HepG2 (cell line): ENCODE results near the gene IL6ST. TPM values are rescaled to one million over a fixed set of nuclear protein-coding genes. Genes with fewer than 3 reads are reported as not detected.

Experiments
- ATAC-seq: fragments of 200-7000 bp; cut with Tn5 transposase; 3 replicates; pipeline ENCODE4 v1.9.1; 2020; ENCODE audit warnings: mild to moderate bottlenecking, moderate library complexity
- BruUV-seq: library from RNA; stranded (reverse); fragments of 400-500 nt; replicated peaks from 2 replicates; lab custom pipeline; 2021; lab: Mats Ljungman, UMichigan
- CTCF ChIA-PET: fragments of 300-600 bp; formaldehyde crosslinking; extraction: SDS; loops from one replicate; lab custom pipeline; 2021; ENCODE audit warnings: low total read pairs, inconsistent platforms, low intra/inter-chr PET ratio; lab: Yijun Ruan, JAX
- POLR2A ChIA-PET: fragments of 350-600 bp; sonication (Branson Sonifier 250); formaldehyde crosslinking; loops from one replicate; lab custom pipeline; 2020; ENCODE audit warnings: antibody characterized with exemption, inconsistent platforms; lab: Yijun Ruan, JAX
- DNase-seq: peaks from one replicate; pipeline ENCODE4 v3.0.0-alpha.2; 2015; ENCODE audit warnings: low spot score
- FAIRE-seq: peaks from 3 replicates; lab custom pipeline; 2011; peaks lifted over from hg19 to GRCh38; lab: Jason Lieb, UNC
- H2AFZ ChIP-seq: one replicate; pipeline ENCODE4 v1.6.1; 2011; ENCODE audit warnings: low read length, inconsistent platforms
- H3K27ac ChIP-seq: fragments of 300-600 bp; 3 replicates; pipeline ENCODE4 v1.8.0; 2011; ENCODE audit warnings: mixed run types, mild to moderate bottlenecking, mixed read lengths, low read length, inconsistent platforms; ENCODE audit not compliant: insufficient read depth; ENCODE audit errors: extremely low read length
- H3K27me3 ChIP-seq, 2 experiments: fragments of 200-600 bp in 1 of 2; 2 replicates in 1 of 2; 3 replicates in 1 of 2; pipeline versions ENCODE4 v1.6.0 to v1.8.0; 2011; ENCODE audit warnings: low read length in 2 of 2, mild to moderate bottlenecking in 2 of 2, moderate library complexity in 2 of 2, inconsistent platforms in 1 of 2; ENCODE audit not compliant: insufficient read depth in 2 of 2, control insufficient read depth in 1 of 2
- H3K36me3 ChIP-seq, 2 experiments: fragments of 200-600 bp in 1 of 2; replicated peaks in 1 of 2; 2 replicates in 1 of 2; 3 replicates in 1 of 2; pipeline versions ENCODE4 v1.5.1 to v1.8.0; 2011; ENCODE audit warnings: low read length in 2 of 2, inconsistent platforms in 1 of 2; ENCODE audit not compliant: insufficient read depth in 2 of 2, control insufficient read depth in 1 of 2
- H3K4me1 ChIP-seq: 2 replicates; pipeline ENCODE4 v1.5.1; 2012; ENCODE audit warnings: low read length, inconsistent platforms; ENCODE audit not compliant: insufficient read depth
- H3K4me2 ChIP-seq: 2 replicates; pipeline ENCODE4 v1.6.0; 2011; ENCODE audit warnings: low read depth, low read length, inconsistent platforms
- H3K4me3 ChIP-seq, 3 experiments: fragments of 200-600 bp in 1 of 3; sonication (generic), shearing (Covaris generic) in 1 of 3; replicated peaks in 1 of 3; 2 replicates each; pipeline ENCODE4 v1.5.1; 2011 to 2016; ENCODE audit warnings: low read length in 3 of 3, inconsistent platforms in 2 of 3, low read depth in 2 of 3, mild to moderate bottlenecking in 2 of 3, control low read depth in 1 of 3, mixed read lengths in 1 of 3; ENCODE audit not compliant: insufficient read depth in 1 of 3
- H3K79me2 ChIP-seq: one replicate; pipeline ENCODE4 v1.6.1; 2011; ENCODE audit warnings: low read length, inconsistent platforms; ENCODE audit not compliant: insufficient read depth
- H3K9ac ChIP-seq: 2 replicates; pipeline ENCODE4 v1.6.0; 2011; ENCODE audit warnings: mild to moderate bottlenecking, low read depth, low read length, inconsistent platforms; ENCODE audit not compliant: insufficient read depth
- H3K9me3 ChIP-seq: 2 replicates; pipeline ENCODE4 v1.5.1; 2012; ENCODE audit warnings: mild to moderate bottlenecking, low read length
- H4K20me1 ChIP-seq: 2 replicates; pipeline ENCODE4 v1.6.0; 2011; ENCODE audit warnings: inconsistent platforms, mild to moderate bottlenecking, low read length, moderate library complexity; ENCODE audit not compliant: insufficient read depth
- ATF4 ChIP-seq, 2 experiments: fragments of 450-650 bp in 1 of 2; sonication (generic) in 1 of 2; formaldehyde crosslinking; IDR thresholded peaks; 2 replicates each; pipeline versions ENCODE4 v1.5.0 to v1.8.0; 2020 to 2022; ENCODE audit warnings: mild to moderate bottlenecking in 1 of 2, missing genetic modification reagents in 1 of 2
- GLI4 ChIP-seq: sonication (generic); formaldehyde crosslinking; IDR thresholded peaks from 2 replicates; pipeline ENCODE4 v1.5.1; 2020; ENCODE audit warnings: missing genetic modification reagents, mild to moderate bottlenecking, moderate library complexity, borderline replicate concordance
- KDM5A ChIP-seq: fragments of 200-600 bp; sonication (generic); IDR thresholded peaks from 2 replicates; pipeline ENCODE4 v1.7.0; 2018; ENCODE audit warnings: antibody characterized with exemption, mild to moderate bottlenecking, low read length, borderline replicate concordance
- PHB2 ChIP-seq: fragments of 450-650 bp; IDR thresholded peaks from 2 replicates; pipeline ENCODE4 v1.6.1; 2018; ENCODE audit not compliant: partially characterized antibody
- SRSF1 ChIP-seq: fragments of 200-400 bp; formaldehyde crosslinking; optimal IDR thresholded peaks from 2 replicates; pipeline ENCODE3; 2017; ENCODE audit warnings: mild to moderate bottlenecking, low read depth, low read length, moderate library complexity
- ZC3H4 ChIP-seq: sonication (generic); formaldehyde crosslinking; IDR thresholded peaks from 2 replicates; pipeline ENCODE4 v1.4.0; 2020; ENCODE audit warnings: missing genetic modification reagents, borderline replicate concordance
- ZGPAT ChIP-seq: IDR thresholded peaks from 2 replicates; pipeline ENCODE4 v1.6.1; 2016; ENCODE audit warnings: mild to moderate bottlenecking
- ZNF83 ChIP-seq: sonication (generic); formaldehyde crosslinking; IDR thresholded peaks from 2 replicates; pipeline ENCODE4 v1.4.0; 2020; ENCODE audit warnings: missing genetic modification reagents, mild to moderate bottlenecking, borderline replicate concordance
- WGBS: methylation state at CpG from one replicate; pipeline ENCODE4 v1.1.6; 2017; ENCODE audit warnings: low lambda C conversion rate; 5-methylcytosine and 5-hydroxymethylcytosine counted together
- in situ Hi-C: cut with HindIII; loops from 2 replicates; pipeline ENCODE4 v1.10.0; 2017; ENCODE audit warnings: low pct_unique_long_range_greater_than_20kb; ENCODE audit not compliant: extremely low pct_ligation_motif_present
- intact Hi-C: fragments of 100-400 bp; cut with micrococcal nuclease; formaldehyde crosslinking; loops from one replicate; pipeline ENCODE4 v1.10.0; 2022; ENCODE audit not compliant: unreplicated experiment
- polyA plus RNA-seq, 8 experiments: library from polyadenylated mRNA; depleted of rRNA in 3 of 8; stranded (reverse) in 7 of 8; unstranded in 1 of 8; fragments of >200 nt; fragmentation: Illumina TruSeq in 4 of 8; extraction: Trizol in 4 of 8; gene quantifications; 2 replicates each; pipeline versions ENCODE4 v1.2.1 to v1.2.3, GENCODE V29; 2011 to 2016; ENCODE audit warnings: low read depth in 4 of 8, missing spikeins in 1 of 8, mixed read lengths in 1 of 8; ENCODE audit not compliant: insufficient read depth in 1 of 8
- total RNA-seq, 5 experiments: library from RNA; depleted of rRNA; stranded (reverse); fragments of >200 nt; fragmentation: Illumina TruSeq; extraction: Trizol; gene quantifications; 2 replicates each; pipeline ENCODE4 v1.2.3, GENCODE V29; 2016; ENCODE audit warnings: low read depth in 1 of 5

IL6ST gene
- total and polyA plus RNA-seq, 2 of the 13 experiments (the other 11 are each of a cell fraction or from before 2014, with no cell fraction given): 66.6 to 166 TPM

GRCh38 chr5:55911784-55912653 is 82.7 kb downstream of the IL6ST start:
- H3K27me3 ChIP-seq: peaks cover 0 to 3% of the 10 kb centered on the region in 2 experiments; a peak in 2 of 5 replicates
- no peaks in the 10 kb centered on the region for H3K79me2 ChIP-seq
- peaks cover 20% of the 10 kb centered on the region for H3K4me1 ChIP-seq
- in situ Hi-C loops: no loop called here
- BruUV-seq: no TSS peak
- no peak overlapping the region for H3K9ac ChIP-seq
- no peak overlapping the region for H2AFZ ChIP-seq
- CTCF ChIA-PET: no interaction called here
- TF ChIP-seq ZNF83 (CRISPR knock-in tag) (no peak), ATF4 (CRISPR knock-in tag; IDR thresholded peaks at IDR 0.05) (0 out of 4 replicates have a peak, but pooled peaks of 1 of the 2 experiments have one; percentile 8), SRSF1 (no peak), ZGPAT (CRISPR knock-in tag) (no peak), KDM5A (no peak), GLI4 (no peak), ZC3H4 (CRISPR knock-in tag) (no peak), PHB2 (no peak)
- TF ChIP-seq, all 625 proteins: peak for 1
- Histone ChIP-seq H3K27ac (no peak overlapping the region), H4K20me1 (no peaks in the 10 kb centered on the region), H3K36me3 (no peaks in the 10 kb centered on the region), H3K4me3 (no peak overlapping the region), H3K4me2 (no peak overlapping the region), H3K9me3 (no peaks in the 10 kb centered on the region)
- WGBS: 62% methylated on average over 2 of the region's 2 CpGs
- ATAC-seq: no peak
- FAIRE-seq: no peak
- POLR2A ChIA-PET: no interaction called here
- no peak for DNase-seq
- intact Hi-C loops: no loop called here
